Jurkat, Clone E6-1 (cell line): Measurements from ENCODE around the gene RMND5A.

Source experiments
- DNase-seq: peaks from one replicate; pipeline ENCODE4 v3.0.0-alpha.2; 2011; ENCODE audit warnings: low read depth, low spot score
- H3K4me3 ChIP-seq: 2 replicates; pipeline ENCODE4 v1.5.1; 2011; ENCODE audit warnings: mild to moderate bottlenecking, low read length, control low read depth, moderate library complexity

RMND5A gene

GRCh38 chr2:86787736-86788135, 67.6 kb downstream of the RMND5A start:
- no peak for DNase-seq
- H3K4me3 ChIP-seq: no peak overlapping the region

GRCh38 chr2:86788165-86788564, 68.1 kb downstream of the RMND5A start:
- H3K4me3 ChIP-seq: no peak overlapping the region
- DNase-seq: no peak

- DNase-seq: no peak
- no peak overlapping the region for H3K4me3 ChIP-seq
Observed at GRCh38 chr2:86788881-86789686, 69.0 kb downstream of the RMND5A start.

- DNase-seq: no peak
- no peak overlapping the region for H3K4me3 ChIP-seq
Observed at GRCh38 chr2:86789687-86790133, 69.6 kb downstream of the RMND5A start.

GRCh38 chr2:86790134-86790675, 70.1 kb downstream of the RMND5A start:
- no peak for DNase-seq
- H3K4me3 ChIP-seq: no peak overlapping the region

GRCh38 chr2:86790676-86791572, 70.8 kb downstream of the RMND5A start, which contains the start of gene CD8A:
Gene CD8A, minus strand, starts transcription at chr2:86790913. Its CDS starts 88 bp downstream, at chr2:86790825.
- no peak within 1 kb of the TSS for H3K4me3 ChIP-seq
- DNase-seq: no peak

GRCh38 chr2:86791573-86791972, 71.5 kb downstream of the RMND5A start:
- H3K4me3 ChIP-seq: no peak overlapping the region
- DNase-seq: no peak

GRCh38 chr2:86793752-86794151, 73.7 kb downstream of the RMND5A start:
- no peak overlapping the region for H3K4me3 ChIP-seq
- peak; percentile 26 for DNase-seq

GRCh38 chr2:86794861-86795260, 74.8 kb downstream of the RMND5A start:
- no peak overlapping the region for H3K4me3 ChIP-seq
- DNase-seq: peak; percentile 60

- no peak for DNase-seq
Observed at GRCh38 chr2:86800856-86801567, 80.9 kb downstream of the RMND5A start.

GRCh38 chr2:86806059-86806857, 86.2 kb downstream of the RMND5A start:
- no peak for DNase-seq
- H3K4me3 ChIP-seq: no peak overlapping the region

More at GRCh38 chr2:86800856-86801567, 80.9 kb downstream of the RMND5A start:
- no peak overlapping the region for H3K4me3 ChIP-seq

- DNase-seq: no peak
- H3K4me3 ChIP-seq: peak overlapping the region; percentile 68
Observed at GRCh38 chr2:86807133-86807467, 87.0 kb downstream of the RMND5A start.

GRCh38 chr2:86807468-86808275, 87.6 kb downstream of the RMND5A start:
- peak; percentile 69 for DNase-seq
- peak overlapping the region; percentile 68 for H3K4me3 ChIP-seq

- peak overlapping the region; percentile 68 for H3K4me3 ChIP-seq
Observed at GRCh38 chr2:86808315-86809161, 88.4 kb downstream of the RMND5A start.

GRCh38 chr2:86809481-86810121, 89.5 kb downstream of the RMND5A start:
- no peak overlapping the region for H3K4me3 ChIP-seq
- DNase-seq: no peak

More at GRCh38 chr2:86808315-86809161, 88.4 kb downstream of the RMND5A start:
- DNase-seq: peak; percentile 90

- peak; percentile 82 for DNase-seq
- no peak overlapping the region for H3K4me3 ChIP-seq
Observed at GRCh38 chr2:86815611-86816010, 95.5 kb downstream of the RMND5A start.
